ENCODE data around the gene RAB3GAP2.
A peak's percentile ranks its signal among the peaks of the same experiment; 100 is the strongest.
"Not testable (repeated sequence)": the region's sequence is repeated elsewhere in the genome, so short reads cannot be mapped to it uniquely, and the experiment has no call there.

Gene RAB3GAP2

GRCh38 chr1:220189750-220190347 is 82.4 kb downstream of the RAB3GAP2 start:
- peak; percentile 69 for DNase-seq (ENCODE audit: low read depth)
- H3K36me3 ChIP-seq (ENCODE audit: control insufficient read depth, insufficient read depth, low read length, severe bottlenecking), result peaks cover 85% of the 10 kb centered on the region

GRCh38 chr1:220188538-220188937 is 83.7 kb downstream of the RAB3GAP2 start:
- Histone ChIP-seq H3K27me3 (replicated peaks; ENCODE audit: control insufficient read depth, insufficient read depth, low read length) (no peaks in the 10 kb centered on the region), H3K4me1 (ENCODE audit: control insufficient read depth, insufficient read depth, low read length) (peaks cover 10% of the 10 kb centered on the region), H3K36me3 (ENCODE audit: control insufficient read depth, insufficient read depth, low read length, severe bottlenecking) (peaks cover 77% of the 10 kb centered on the region), H3K9ac (ENCODE audit: low read length) (no peak overlapping the region), H3K4me3 (ENCODE audit: low read length) (no peak overlapping the region), H3K9me3 (ENCODE audit: control insufficient read depth, low read length) (no peaks in the 10 kb centered on the region)
- DNase-seq (ENCODE audit: low read depth), result no peak

More at GRCh38 chr1:220189750-220190347, 82.4 kb downstream of the RAB3GAP2 start:
- Histone ChIP-seq H3K9ac (ENCODE audit: low read length) (peak overlapping the region; percentile 21), H3K4me1 (ENCODE audit: control insufficient read depth, insufficient read depth, low read length) (peaks cover 10% of the 10 kb centered on the region), H3K27me3 (replicated peaks; ENCODE audit: control insufficient read depth, insufficient read depth, low read length) (no peaks in the 10 kb centered on the region), H3K4me3 (ENCODE audit: low read length) (no peak overlapping the region), H3K9me3 (ENCODE audit: control insufficient read depth, low read length) (no peaks in the 10 kb centered on the region)

- Histone ChIP-seq H3K4me1 (ENCODE audit: control insufficient read depth, insufficient read depth, low read length) (peaks cover 4% of the 10 kb centered on the region), H3K4me3 (ENCODE audit: low read length) (no peak overlapping the region), H3K9ac (ENCODE audit: low read length) (no peak overlapping the region), H3K36me3 (ENCODE audit: control insufficient read depth, insufficient read depth, low read length, severe bottlenecking) (peaks cover 75% of the 10 kb centered on the region), H3K27me3 (replicated peaks; ENCODE audit: control insufficient read depth, insufficient read depth, low read length) (no peaks in the 10 kb centered on the region), H3K9me3 (ENCODE audit: control insufficient read depth, low read length) (no peaks in the 10 kb centered on the region)
- peak; percentile 1 for DNase-seq (ENCODE audit: low read depth)
Measured at GRCh38 chr1:220186752-220187151, 85.5 kb downstream of the RAB3GAP2 start.

- Histone ChIP-seq H3K27me3 (replicated peaks; ENCODE audit: control insufficient read depth, insufficient read depth, low read length) (no peaks in the 10 kb centered on the region), H3K9me3 (ENCODE audit: control insufficient read depth, low read length) (no peaks in the 10 kb centered on the region), H3K9ac (ENCODE audit: low read length) (no peak overlapping the region), H3K4me1 (ENCODE audit: control insufficient read depth, insufficient read depth, low read length) (peaks cover 3% of the 10 kb centered on the region), H3K36me3 (ENCODE audit: control insufficient read depth, insufficient read depth, low read length, severe bottlenecking) (peaks cover 73% of the 10 kb centered on the region), H3K4me3 (ENCODE audit: low read length) (no peak overlapping the region)
- DNase-seq (ENCODE audit: low read depth), result peak; percentile 40
Measured at GRCh38 chr1:220184506-220184905, 87.7 kb downstream of the RAB3GAP2 start.

GRCh38 chr1:220182656-220183055 is 89.6 kb downstream of the RAB3GAP2 start:
- no peak overlapping the region for H3K4me3 ChIP-seq (ENCODE audit: low read length)
- H3K9me3 ChIP-seq (ENCODE audit: control insufficient read depth, low read length), result no peaks in the 10 kb centered on the region
- H3K9ac ChIP-seq (ENCODE audit: low read length), result no peak overlapping the region
- peak; percentile 51 for DNase-seq (ENCODE audit: low read depth)
- H3K36me3 ChIP-seq (ENCODE audit: control insufficient read depth, insufficient read depth, low read length, severe bottlenecking), result peaks cover 70% of the 10 kb centered on the region
- H3K27me3 ChIP-seq (replicated peaks; ENCODE audit: control insufficient read depth, insufficient read depth, low read length), result no peaks in the 10 kb centered on the region
- H3K4me1 ChIP-seq (ENCODE audit: control insufficient read depth, insufficient read depth, low read length), result peaks cover 3% of the 10 kb centered on the region

GRCh38 chr1:220182111-220182510 is 90.1 kb downstream of the RAB3GAP2 start:
- no peaks in the 10 kb centered on the region for H3K27me3 ChIP-seq (replicated peaks; ENCODE audit: control insufficient read depth, insufficient read depth, low read length)
- H3K4me1 ChIP-seq (ENCODE audit: control insufficient read depth, insufficient read depth, low read length), result peaks cover 3% of the 10 kb centered on the region
- DNase-seq (ENCODE audit: low read depth), result peak; percentile 17
- no peak overlapping the region for H3K9ac ChIP-seq (ENCODE audit: low read length)
- no peaks in the 10 kb centered on the region for H3K9me3 ChIP-seq (ENCODE audit: control insufficient read depth, low read length)
- H3K36me3 ChIP-seq (ENCODE audit: control insufficient read depth, insufficient read depth, low read length, severe bottlenecking), result peaks cover 66% of the 10 kb centered on the region
- no peak overlapping the region for H3K4me3 ChIP-seq (ENCODE audit: low read length)

GRCh38 chr1:220176540-220176939 is 95.7 kb downstream of the RAB3GAP2 start:
- no peak overlapping the region for H3K4me3 ChIP-seq (ENCODE audit: low read length)
- H3K4me1 ChIP-seq (ENCODE audit: control insufficient read depth, insufficient read depth, low read length), result peaks cover 3% of the 10 kb centered on the region
- DNase-seq (ENCODE audit: low read depth), result no peak
- H3K27me3 ChIP-seq (replicated peaks; ENCODE audit: control insufficient read depth, insufficient read depth, low read length), result no peaks in the 10 kb centered on the region
- no peaks in the 10 kb centered on the region for H3K9me3 ChIP-seq (ENCODE audit: control insufficient read depth, low read length)
- no peak overlapping the region for H3K9ac ChIP-seq (ENCODE audit: low read length)
- H3K36me3 ChIP-seq (ENCODE audit: control insufficient read depth, insufficient read depth, low read length, severe bottlenecking), result peaks cover 51% of the 10 kb centered on the region

- H3K9ac ChIP-seq (ENCODE audit: low read length), result no peak overlapping the region
- no peak overlapping the region for H3K4me3 ChIP-seq (ENCODE audit: low read length)
- H3K27me3 ChIP-seq (replicated peaks; ENCODE audit: control insufficient read depth, insufficient read depth, low read length), result no peaks in the 10 kb centered on the region
- H3K4me1 ChIP-seq (ENCODE audit: control insufficient read depth, insufficient read depth, low read length), result peaks cover 10% of the 10 kb centered on the region
- H3K9me3 ChIP-seq (ENCODE audit: control insufficient read depth, low read length), result no peaks in the 10 kb centered on the region
- peaks cover 67% of the 10 kb centered on the region for H3K36me3 ChIP-seq (ENCODE audit: control insufficient read depth, insufficient read depth, low read length, severe bottlenecking)
- DNase-seq (ENCODE audit: low read depth), result peak; percentile 17
Measured at GRCh38 chr1:220170836-220171526, 101.3 kb downstream of the RAB3GAP2 start.

GRCh38 chr1:220169887-220170286 is 102.4 kb downstream of the RAB3GAP2 start:
- not testable (repeated sequence) for H3K4me3 ChIP-seq (ENCODE audit: low read length); H3K4me1 ChIP-seq (ENCODE audit: control insufficient read depth, insufficient read depth, low read length); H3K9ac ChIP-seq (ENCODE audit: low read length); H3K9me3 ChIP-seq (ENCODE audit: control insufficient read depth, low read length); H3K27me3 ChIP-seq (replicated peaks; ENCODE audit: control insufficient read depth, insufficient read depth, low read length); DNase-seq (ENCODE audit: low read depth)
- peaks cover 78% of the 10 kb centered on the region for H3K36me3 ChIP-seq (ENCODE audit: control insufficient read depth, insufficient read depth, low read length, severe bottlenecking)

GRCh38 chr1:220166853-220167252 is 105.4 kb downstream of the RAB3GAP2 start:
- no peak overlapping the region for H3K4me3 ChIP-seq (ENCODE audit: low read length)
- H3K9me3 ChIP-seq (ENCODE audit: control insufficient read depth, low read length), result no peaks in the 10 kb centered on the region
- H3K36me3 ChIP-seq (ENCODE audit: control insufficient read depth, insufficient read depth, low read length, severe bottlenecking), result peaks cover 75% of the 10 kb centered on the region
- H3K9ac ChIP-seq (ENCODE audit: low read length), result no peak overlapping the region
- peaks cover 10% of the 10 kb centered on the region for H3K4me1 ChIP-seq (ENCODE audit: control insufficient read depth, insufficient read depth, low read length)
- H3K27me3 ChIP-seq (replicated peaks; ENCODE audit: control insufficient read depth, insufficient read depth, low read length), result no peaks in the 10 kb centered on the region
- DNase-seq (ENCODE audit: low read depth), result no peak

GRCh38 chr1:220164517-220164916 is 107.7 kb downstream of the RAB3GAP2 start:
- DNase-seq (ENCODE audit: low read depth), result no peak
- Histone ChIP-seq H3K4me3 (ENCODE audit: low read length) (no peak overlapping the region), H3K9ac (ENCODE audit: low read length) (no peak overlapping the region), H3K27me3 (replicated peaks; ENCODE audit: control insufficient read depth, insufficient read depth, low read length) (no peaks in the 10 kb centered on the region), H3K36me3 (ENCODE audit: control insufficient read depth, insufficient read depth, low read length, severe bottlenecking) (peaks cover 72% of the 10 kb centered on the region), H3K4me1 (ENCODE audit: control insufficient read depth, insufficient read depth, low read length) (peaks cover 8% of the 10 kb centered on the region), H3K9me3 (ENCODE audit: control insufficient read depth, low read length) (no peaks in the 10 kb centered on the region)
